ENCODE results near the gene MAN1A1. TPM values are rescaled to one million over a fixed set of nuclear protein-coding genes. Genes with fewer than 3 reads are reported as not detected.

MAN1A1 gene
- total RNA-seq, 1 experiment from 2014 or later = 19.0 TPM

DNA sequence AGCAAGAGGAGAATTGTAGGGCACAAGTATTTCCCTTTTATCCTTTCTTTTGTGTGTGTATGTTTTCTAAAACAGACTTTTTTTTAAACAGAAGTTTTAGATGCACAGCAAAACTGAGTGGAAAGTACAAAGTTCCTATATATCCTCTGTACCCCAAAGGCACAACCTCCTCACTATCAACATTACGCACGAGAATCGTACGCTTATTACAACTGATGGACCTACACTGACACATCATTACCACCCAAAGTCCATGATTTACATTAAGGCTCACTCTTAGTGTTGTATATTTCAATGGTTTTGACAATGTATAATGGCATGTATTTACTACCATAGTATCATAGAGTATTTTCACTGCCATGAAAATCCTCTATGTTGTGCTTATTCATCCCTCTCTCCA lies 32.6 kb downstream of the MAN1A1 start:
- ChIA-PET CTCF (no interaction called here), POLR2A (ENCODE audit: unreplicated experiment) (no interaction called here)
- DNase-seq = no peak
- Histone ChIP-seq H2AFZ (ENCODE audit: low read length) (no peak overlapping the region), H3K9ac (ENCODE audit: low read length) (no peak overlapping the region), H3K79me2 (ENCODE audit: low read length) (no peaks in the 10 kb centered on the region), H3F3A (ENCODE audit: low read length, unreplicated experiment) (no peaks in the 10 kb centered on the region), H3K36me3 (ENCODE audit: low read depth, low read length) (no peaks in the 10 kb centered on the region), H3K27ac (ENCODE audit: low read length) (no peak overlapping the region), H3K9me2 (replicated peaks; ENCODE audit: low read length) (no peaks in the 10 kb centered on the region), H3K9me3 (ENCODE audit: low read length) (no peaks in the 10 kb centered on the region), H3K27me3 (ENCODE audit: low read length) (no peaks in the 10 kb centered on the region), H3K4me3 (ENCODE audit: low read length) (no peak overlapping the region), H3K4me2 (ENCODE audit: low read length) (no peak overlapping the region), H3K4me1 (ENCODE audit: insufficient read depth, low read length) (no peaks in the 10 kb centered on the region), H4K20me1 (ENCODE audit: low read length) (no peaks in the 10 kb centered on the region)
- ATAC-seq = no peak
- no TSS peak for BruUV-seq (replicated peaks)
- intact Hi-C loops (cut with micrococcal nuclease) = no loop called here
- TF ChIP-seq, protein P1, sequence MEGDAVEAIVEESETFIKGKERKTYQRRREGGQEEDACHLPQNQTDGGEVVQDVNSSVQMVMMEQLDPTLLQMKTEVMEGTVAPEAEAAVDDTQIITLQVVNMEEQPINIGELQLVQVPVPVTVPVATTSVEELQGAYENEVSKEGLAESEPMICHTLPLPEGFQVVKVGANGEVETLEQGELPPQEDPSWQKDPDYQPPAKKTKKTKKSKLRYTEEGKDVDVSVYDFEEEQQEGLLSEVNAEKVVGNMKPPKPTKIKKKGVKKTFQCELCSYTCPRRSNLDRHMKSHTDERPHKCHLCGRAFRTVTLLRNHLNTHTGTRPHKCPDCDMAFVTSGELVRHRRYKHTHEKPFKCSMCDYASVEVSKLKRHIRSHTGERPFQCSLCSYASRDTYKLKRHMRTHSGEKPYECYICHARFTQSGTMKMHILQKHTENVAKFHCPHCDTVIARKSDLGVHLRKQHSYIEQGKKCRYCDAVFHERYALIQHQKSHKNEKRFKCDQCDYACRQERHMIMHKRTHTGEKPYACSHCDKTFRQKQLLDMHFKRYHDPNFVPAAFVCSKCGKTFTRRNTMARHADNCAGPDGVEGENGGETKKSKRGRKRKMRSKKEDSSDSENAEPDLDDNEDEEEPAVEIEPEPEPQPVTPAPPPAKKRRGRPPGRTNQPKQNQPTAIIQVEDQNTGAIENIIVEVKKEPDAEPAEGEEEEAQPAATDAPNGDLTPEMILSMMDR (conservative IDR thresholded peaks at IDR 0.05; ENCODE audit: low read depth, low read length) = no peak
- TF ChIP-seq EZH2phosphoT487 (IDR thresholded peaks at IDR 0.05; ENCODE audit: borderline replicate concordance, low read length) (no peak), EZH2 (IDR thresholded peaks at IDR 0.05; ENCODE audit: low read length, unreplicated experiment) (no peak)

DNA sequence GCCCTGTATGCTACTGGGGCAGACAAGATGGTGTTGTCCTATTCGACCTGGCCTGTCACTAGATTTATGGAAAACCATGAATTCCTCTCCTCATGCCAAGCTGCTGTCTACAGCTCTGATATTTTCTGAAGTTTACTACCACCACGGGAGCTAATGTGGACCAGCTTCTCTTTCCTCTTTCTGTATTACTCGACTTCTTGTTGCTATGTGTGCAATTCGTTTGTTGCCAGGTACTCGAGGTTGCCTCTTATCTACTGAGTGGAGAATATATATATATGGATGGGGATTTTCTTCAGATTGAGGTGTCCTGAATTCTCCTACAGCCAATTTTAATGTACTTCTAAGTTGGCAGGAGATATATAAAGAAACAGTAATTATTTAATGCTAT lies 34.7 kb downstream of the MAN1A1 start:
- no peak overlapping the region for H3K27ac ChIP-seq (ENCODE audit: low read length)
- no peaks in the 10 kb centered on the region for H3K9me2 ChIP-seq (replicated peaks; ENCODE audit: low read length)
- DNase-seq (no peak), ATAC-seq (no peak)
- no peaks in the 10 kb centered on the region for H4K20me1 ChIP-seq (ENCODE audit: low read length)
- H3K9ac ChIP-seq (ENCODE audit: low read length) = no peak overlapping the region
- no peak overlapping the region for H3K4me3 ChIP-seq (ENCODE audit: low read length)
- ChIA-PET CTCF (no interaction called here), POLR2A (ENCODE audit: unreplicated experiment) (no interaction called here)
- intact Hi-C loops (cut with micrococcal nuclease) = no loop called here
- H3K79me2 ChIP-seq (ENCODE audit: low read length) = no peaks in the 10 kb centered on the region
- no TSS peak for BruUV-seq (replicated peaks)
- H3K4me1 ChIP-seq (ENCODE audit: insufficient read depth, low read length) = no peaks in the 10 kb centered on the region
- H3K36me3 ChIP-seq (ENCODE audit: low read depth, low read length) = no peaks in the 10 kb centered on the region
- H3F3A ChIP-seq (ENCODE audit: low read length, unreplicated experiment) = no peaks in the 10 kb centered on the region
- no peak overlapping the region for H3K4me2 ChIP-seq (ENCODE audit: low read length)
- no peak for TF ChIP-seq EZH2 (IDR thresholded peaks at IDR 0.05; ENCODE audit: low read length, unreplicated experiment)
- TF ChIP-seq EZH2phosphoT487 (IDR thresholded peaks at IDR 0.05; ENCODE audit: borderline replicate concordance, low read length) = no peak
- TF ChIP-seq, protein P1 (conservative IDR thresholded peaks at IDR 0.05; ENCODE audit: low read depth, low read length) = no peak
- no peaks in the 10 kb centered on the region for H3K27me3 ChIP-seq (ENCODE audit: low read length)
- H3K9me3 ChIP-seq (ENCODE audit: low read length) = no peaks in the 10 kb centered on the region
- H2AFZ ChIP-seq (ENCODE audit: low read length) = no peak overlapping the region

DNA sequence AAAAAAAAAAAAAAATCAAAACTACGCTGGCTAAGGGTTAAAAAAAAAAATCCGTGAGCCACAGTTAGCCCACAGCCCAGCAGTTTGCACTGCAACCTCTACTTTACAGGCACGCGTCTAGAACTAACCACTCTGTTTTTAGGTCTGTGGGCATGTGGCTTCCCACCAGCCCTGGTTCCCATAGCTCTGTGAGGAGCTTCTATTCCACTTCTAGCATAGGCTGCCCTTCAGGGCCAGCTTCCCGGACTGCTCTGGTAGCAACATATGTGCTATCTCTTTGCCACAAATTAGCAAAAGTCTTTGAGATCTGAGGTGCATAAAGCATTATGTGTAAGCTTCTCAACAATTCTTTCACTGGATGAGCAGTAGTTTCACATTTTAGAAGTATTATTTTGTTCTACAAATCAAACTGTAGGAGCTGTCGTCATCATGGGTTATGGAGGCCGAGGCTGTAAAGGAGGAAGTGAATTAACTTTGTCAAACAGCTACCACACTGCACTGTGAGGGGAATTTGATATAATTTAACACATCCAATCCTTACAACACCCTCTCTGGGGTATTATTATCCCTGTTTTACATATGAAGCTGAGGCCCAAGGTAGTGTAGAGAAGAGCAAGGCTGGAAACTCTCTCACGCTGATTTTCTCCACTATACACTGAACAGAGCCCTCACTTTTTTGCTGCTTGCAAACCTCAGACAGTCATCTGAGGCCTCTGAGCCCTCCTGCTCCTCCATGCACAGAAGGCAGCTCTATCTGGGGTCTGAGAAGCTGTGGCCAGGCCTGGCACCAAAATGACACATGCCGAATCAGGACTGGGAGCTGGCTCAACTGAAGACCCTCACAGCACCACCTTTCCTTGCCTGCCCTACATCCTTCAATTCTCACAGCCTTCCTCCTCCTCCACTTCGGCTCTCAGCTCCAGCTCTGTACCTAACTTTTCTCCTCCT lies 35.4 kb downstream of the MAN1A1 start:
- no TSS peak for BruUV-seq (replicated peaks)
- Histone ChIP-seq H3K27ac (ENCODE audit: low read length) (no peak overlapping the region), H3K9me3 (ENCODE audit: low read length) (no peaks in the 10 kb centered on the region), H3K27me3 (ENCODE audit: low read length) (no peaks in the 10 kb centered on the region), H3K36me3 (ENCODE audit: low read depth, low read length) (no peaks in the 10 kb centered on the region), H3K9ac (ENCODE audit: low read length) (no peak overlapping the region), H4K20me1 (ENCODE audit: low read length) (no peaks in the 10 kb centered on the region), H2AFZ (ENCODE audit: low read length) (no peak overlapping the region), H3K9me2 (replicated peaks; ENCODE audit: low read length) (no peaks in the 10 kb centered on the region), H3F3A (ENCODE audit: low read length, unreplicated experiment) (no peaks in the 10 kb centered on the region), H3K79me2 (ENCODE audit: low read length) (no peaks in the 10 kb centered on the region), H3K4me3 (ENCODE audit: low read length) (no peak overlapping the region), H3K4me2 (ENCODE audit: low read length) (no peak overlapping the region), H3K4me1 (ENCODE audit: insufficient read depth, low read length) (no peaks in the 10 kb centered on the region)
- POLR2A ChIA-PET (ENCODE audit: unreplicated experiment) = no interaction called here
- intact Hi-C loops (cut with micrococcal nuclease) = no loop called here
- TF ChIP-seq, protein P1 (conservative IDR thresholded peaks at IDR 0.05; ENCODE audit: low read depth, low read length) = no peak
- TF ChIP-seq EZH2phosphoT487 (IDR thresholded peaks at IDR 0.05; ENCODE audit: borderline replicate concordance, low read length) (no peak), EZH2 (IDR thresholded peaks at IDR 0.05; ENCODE audit: low read length, unreplicated experiment) (no peak)
- ATAC-seq = no peak
- no peak for DNase-seq
- CTCF ChIA-PET = no interaction called here

Data from PC-3 (cell line).